Islet precursor cell (in vitro differentiated cells): Measurements from ENCODE around the gene NAIF1.

ENCODE experiments used
- DNase-seq: peaks from one replicate; pipeline ENCODE4 v3.0.0-alpha.2; 2018

NAIF1 gene

DNA sequence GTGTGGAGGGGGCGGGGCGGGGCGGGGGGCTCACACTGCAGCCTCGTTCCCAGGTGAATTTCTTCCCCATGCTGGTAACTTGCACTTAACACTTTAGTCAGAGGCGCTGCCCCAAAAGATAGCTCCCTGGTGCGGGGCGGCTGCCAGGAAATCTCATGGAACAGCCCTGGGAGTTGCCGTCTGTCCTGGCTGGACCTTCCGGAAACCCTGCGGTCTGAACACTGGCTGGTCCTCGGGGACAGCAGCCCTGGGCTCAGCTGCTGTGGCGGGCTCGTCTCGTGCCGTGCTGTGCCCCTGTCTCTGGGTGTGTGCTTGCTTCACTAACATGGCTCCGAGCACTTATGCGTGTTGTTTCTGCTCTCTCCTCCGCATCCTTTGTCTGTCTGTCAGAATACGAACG lies 34.6 kb upstream of the NAIF1 start:
- no peak for DNase-seq

DNA sequence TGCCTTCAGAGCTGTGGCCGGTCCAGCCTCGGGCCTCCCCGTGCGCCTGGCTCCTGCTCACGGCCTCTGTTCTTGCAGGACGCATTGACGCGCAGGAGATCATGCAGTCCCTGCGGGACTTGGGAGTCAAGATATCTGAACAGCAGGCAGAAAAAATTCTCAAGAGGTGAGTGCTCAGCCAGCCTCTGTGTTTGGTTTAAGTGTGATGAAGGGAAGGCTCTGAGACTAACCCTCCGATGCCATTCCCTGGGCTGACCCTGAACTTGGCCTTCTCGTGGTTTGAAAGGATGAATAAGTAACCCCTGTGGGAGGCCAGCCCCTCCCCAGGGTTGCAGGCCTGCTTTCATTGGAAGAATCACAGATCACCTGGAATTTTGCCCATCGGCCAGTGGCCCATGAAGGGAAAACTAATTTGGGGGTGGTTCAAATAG lies 34.1 kb upstream of the NAIF1 start:
- DNase-seq: no peak

DNA sequence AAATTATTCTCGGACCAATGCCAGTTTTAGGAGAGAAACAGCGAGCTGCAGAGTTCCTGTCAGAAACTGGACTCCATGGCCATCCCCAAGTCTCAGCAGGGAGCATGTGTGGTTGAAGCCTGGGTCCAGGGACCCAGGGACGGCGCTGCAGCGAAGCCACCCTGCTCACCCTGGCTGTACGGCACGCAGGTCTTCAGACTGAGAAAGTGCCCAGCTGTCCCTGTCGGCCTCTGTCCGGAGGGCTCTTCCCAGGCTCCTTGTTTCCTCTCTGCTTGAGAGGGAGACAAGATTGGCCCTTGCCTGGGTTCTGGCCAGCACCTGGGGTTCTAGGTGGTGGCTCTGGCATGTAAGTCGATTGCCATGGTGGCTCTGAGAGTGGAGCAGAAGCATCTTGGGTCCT lies 33.5 kb upstream of the NAIF1 start:
- no peak for DNase-seq

DNA sequence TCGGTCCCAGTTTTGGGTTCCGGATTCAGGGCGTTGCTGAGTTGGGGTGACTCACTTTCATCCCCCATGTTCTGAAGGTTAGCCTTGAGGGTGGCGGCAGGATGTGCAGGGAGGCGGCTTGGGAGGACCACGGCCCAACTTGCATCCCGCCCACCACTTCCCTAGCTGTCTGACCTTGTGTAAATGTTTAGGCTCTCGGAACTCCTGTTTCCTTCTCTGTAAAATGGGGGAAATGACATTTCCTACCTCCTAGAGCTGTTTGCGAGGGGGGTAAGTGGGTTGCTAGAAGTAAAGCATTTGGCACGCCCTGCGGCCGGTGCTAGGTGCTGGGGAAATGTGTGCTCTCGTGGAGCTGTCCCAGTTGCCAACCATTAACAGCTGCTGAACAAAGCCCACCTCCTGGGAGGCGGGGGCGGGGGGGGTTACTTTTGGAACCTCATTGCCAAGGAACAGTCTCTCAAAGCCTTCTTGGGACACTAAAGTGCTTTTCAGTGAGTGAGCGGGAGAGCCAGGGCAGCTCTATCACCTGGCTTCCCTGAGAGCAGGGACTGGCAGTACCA lies 32.9 kb upstream of the NAIF1 start:
- DNase-seq: no peak

GRCh38 chr9:128099231-128099931 lies 32.3 kb upstream of the NAIF1 start:
- no peak for DNase-seq

DNA sequence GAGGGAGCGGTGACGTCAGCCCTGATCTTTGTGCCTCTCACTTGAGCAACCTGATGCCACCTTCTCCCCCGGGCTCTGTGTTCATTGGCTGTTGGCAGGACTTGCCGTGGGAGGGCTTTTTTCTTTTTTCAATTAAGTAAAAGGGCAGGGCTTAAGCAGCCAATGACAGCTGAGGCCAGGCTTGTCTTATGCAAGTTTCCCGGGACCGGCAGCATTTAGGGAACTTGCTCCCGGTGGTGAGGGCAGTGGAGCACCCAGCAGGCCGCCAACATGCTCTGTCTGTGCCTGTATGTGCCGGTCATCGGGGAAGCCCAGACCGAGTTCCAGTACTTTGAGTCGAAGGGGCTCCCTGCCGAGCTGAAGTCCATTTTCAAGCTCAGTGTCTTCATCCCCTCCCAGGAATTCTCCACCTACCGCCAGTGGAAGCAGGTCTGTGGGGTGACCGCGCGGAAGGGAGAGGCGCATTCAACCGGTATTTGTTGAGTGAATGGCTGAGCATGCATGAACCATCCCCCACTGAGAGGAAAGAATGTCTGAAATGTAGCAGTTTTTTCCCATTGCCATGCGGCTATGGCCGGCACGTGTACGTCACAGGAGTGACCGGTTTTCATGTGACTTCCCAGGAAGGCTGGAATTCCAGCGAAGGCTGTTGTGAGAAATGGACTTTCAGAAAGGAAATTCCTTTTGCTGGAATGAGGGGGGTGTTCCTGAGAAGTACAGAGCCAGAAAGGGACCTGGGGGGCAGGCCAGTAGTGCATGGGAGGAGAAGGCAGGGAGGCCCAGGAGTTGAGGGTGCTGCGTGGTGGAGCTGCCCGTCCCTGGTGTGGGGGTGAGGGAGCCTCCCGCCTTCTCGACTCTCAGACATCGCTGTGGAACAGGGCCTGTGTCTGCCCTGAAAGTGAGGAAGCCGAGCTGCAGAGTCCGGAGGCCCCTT lies 31.4 kb upstream of the NAIF1 start:
- peak; percentile 98 for DNase-seq

DNA sequence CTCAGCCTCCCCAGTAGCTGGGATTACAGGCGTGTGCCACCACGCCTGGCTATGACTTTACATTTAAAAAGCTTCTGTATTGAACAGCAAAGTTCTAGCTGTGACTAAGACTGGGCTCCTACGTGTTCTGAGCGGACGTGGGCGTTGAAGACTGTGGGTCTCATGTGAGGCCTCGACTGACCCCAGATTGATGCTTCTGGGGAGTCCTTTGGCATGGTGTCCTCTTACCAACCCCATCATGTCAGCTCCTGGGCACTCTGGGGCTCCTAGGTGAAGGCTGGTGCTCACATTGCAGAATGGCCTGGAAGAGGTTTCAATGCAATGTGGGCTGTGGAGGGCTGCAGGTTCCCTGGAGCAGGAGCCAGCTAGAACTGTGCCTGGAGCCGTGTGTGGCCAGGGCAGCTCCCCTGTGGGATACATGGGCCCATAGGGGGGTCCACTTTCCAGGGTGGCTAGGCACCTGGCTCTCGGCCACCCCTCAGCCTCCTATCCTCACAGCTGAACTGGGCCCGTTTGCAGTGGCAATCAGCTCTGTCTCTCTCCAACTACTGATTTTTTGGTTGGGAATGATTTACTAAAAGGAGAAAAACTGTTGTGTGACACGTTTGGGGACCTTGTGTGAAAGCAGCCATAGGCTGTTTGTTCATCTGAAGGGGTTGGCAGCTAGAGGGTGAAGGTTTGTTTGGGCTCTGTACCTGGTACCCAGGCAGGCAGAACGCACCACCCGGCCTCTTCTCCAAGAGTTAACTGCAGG lies 30.6 kb upstream of the NAIF1 start:
- no peak for DNase-seq

DNA sequence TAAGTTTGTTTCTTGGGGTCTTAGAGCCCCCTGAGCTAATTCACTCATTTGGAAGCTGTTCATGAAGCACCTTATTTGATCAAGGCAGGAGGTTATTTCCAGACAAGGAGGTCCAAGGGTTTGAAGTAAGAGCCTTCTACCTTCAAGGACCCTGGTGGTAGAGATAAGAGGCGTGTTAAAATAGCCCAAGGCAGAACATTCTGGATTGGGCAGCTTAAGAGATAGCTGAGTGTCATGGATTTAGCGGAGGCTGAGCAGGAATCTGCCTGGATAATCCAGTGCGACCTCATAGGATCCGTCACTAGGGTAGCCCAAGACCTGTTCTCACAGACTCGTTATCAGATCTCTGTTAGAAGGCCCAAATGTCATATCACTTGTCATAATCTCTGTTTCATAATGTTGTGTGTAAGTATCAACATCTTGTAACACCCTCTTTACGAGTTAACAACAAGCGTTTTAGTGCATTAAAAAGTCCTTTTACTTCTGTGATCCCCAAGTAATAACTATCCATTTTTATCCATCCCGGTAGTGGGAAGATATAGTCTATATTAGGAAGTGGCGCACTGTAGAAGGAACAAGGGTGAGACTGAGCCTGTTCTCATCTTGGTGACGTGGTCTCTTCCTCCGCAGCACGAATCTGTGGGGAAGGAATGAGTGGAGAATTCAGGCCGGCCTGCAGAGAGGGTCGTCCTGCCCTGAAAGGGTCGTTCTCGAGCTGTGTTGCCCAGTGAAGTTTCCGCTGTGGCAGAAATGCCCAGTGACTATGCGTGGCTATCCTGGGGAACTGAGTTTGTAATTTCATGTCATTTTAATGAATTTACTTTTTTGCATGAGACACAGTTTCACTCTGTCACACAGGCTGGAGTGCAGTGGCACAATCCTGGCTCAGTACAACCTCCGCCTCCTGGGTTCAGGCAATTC lies 29.8 kb upstream of the NAIF1 start:
- DNase-seq: no peak

GRCh38 chr9:128094950-128095544 lies 27.9 kb upstream of the NAIF1 start:
- DNase-seq: no peak

GRCh38 chr9:128094166-128094949 lies 27.2 kb upstream of the NAIF1 start:
- DNase-seq: peak; percentile 85

DNA sequence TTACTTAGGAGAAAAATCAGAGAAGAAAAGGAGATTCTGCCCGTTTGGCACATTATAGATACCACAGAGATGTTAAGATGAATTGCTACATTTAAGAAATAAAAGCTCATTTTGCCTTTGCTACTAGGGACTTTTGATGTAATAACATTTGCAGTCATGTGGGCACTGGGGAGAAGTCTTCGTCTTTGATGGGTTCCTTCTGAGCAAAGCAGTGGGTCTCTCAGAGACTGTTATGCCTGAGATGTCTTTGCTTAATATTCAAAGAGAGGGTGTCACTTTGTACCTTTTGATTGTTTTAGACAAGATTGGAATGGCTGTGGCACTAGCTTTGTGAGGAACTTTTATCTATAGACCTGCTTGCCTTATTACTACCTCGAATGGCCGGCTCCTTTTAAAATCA lies 25.9 kb upstream of the NAIF1 start:
- no peak for DNase-seq

GRCh38 chr9:128092199-128092977 lies 25.3 kb upstream of the NAIF1 start:
- no peak for DNase-seq

DNA sequence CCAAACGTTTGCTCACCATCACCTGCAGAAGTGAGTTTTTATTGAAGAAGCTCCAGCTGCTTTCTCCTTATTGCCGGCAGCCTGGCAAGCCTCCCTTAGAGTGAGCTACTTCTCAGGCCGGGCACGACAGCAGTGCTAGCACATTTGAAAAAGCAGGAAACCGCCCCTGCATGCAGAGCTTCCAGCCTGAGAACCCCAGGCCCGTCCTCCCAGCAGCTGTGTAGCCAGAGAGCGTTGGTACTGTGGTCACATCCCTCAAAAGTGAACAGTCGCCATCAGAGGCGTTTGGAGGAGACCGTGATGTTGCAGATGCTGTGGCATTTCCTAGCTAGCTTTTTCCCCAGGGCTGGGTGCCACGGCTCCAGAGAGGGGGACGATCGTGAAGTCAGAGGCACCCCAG lies 24.5 kb upstream of the NAIF1 start:
- no peak for DNase-seq

DNA sequence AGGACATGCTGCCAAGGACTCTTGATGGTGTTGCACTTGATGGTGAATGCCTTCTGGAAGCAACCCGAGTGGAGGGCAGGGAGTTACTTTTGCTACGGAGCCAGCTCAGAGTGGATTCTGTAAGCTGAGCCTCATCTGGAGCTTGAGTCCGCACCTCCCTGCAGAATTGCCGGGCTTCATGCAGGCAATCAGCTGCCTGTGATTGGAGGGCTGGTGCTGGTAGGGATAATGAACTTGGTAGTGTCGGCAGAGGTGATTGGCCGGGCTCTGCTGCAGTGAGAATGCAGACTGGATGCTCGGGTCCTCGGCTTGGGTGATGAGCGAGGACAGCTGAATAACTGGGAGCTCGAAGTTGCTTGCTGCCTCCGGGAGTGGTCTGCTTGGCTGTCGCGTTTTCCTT lies 24.0 kb upstream of the NAIF1 start:
- no peak for DNase-seq

DNA sequence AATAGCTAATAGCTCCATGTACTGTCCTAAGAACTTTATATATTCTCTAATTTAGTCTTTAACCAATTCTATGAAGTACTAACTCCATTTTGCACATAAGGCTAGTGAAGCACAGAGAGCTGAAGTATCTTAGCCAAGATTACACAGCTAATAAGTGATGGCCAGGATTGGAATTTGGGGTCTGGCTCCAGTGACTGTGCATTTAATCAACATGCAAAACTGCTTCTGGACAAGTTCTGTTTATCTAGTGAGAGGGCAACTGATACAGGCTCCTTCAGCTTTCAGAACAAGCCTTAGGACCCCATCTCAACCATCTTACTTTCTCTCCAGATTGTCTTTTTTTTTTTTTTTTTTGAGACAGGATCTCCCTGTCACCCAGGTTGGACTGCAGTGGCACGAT lies 22.2 kb upstream of the NAIF1 start:
- no peak for DNase-seq

GRCh38 chr9:128088253-128088945 lies 21.3 kb upstream of the NAIF1 start:
- no peak for DNase-seq

DNA sequence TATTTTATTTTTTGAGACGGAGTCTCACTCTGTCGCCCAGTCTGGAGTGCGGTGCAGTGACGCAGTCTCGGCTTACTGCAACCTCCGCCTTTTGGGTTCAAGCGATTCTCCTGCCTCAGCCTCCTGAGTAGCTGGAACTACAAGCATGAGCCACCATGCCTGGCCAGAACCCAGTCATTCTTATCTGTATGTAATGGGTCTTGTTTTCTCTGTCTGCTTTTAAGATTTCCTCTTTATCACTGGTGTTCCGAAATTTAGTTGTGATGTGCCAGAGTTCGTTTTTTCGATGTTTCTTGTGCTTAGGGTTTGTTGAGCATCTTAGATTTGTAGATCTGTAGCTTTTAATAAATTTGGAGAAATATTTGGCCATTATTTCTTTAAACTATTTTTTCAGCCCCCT lies 20.1 kb upstream of the NAIF1 start:
- DNase-seq: no peak

- no peak for DNase-seq
Measured at GRCh38 chr9:128085943-128086342, 18.8 kb upstream of the NAIF1 start.

DNA sequence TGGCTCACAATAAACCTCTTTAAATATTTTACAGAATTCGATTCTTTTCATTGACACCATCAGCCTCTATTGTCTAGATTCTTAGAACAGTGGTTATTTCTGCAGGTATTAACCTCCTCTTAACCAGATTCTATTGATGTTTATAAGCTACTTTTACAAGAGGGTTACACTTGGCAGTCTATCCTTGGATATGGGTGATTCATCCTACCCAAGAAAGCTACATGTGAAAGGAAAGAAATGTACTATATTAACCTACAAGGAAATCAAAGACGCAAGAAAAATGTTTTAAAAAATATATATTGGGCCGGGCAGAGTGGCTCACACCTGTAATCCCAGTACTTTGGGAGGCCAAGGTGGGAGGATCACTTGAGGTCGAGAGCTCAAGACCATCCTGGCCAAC lies 17.6 kb upstream of the NAIF1 start:
- no peak for DNase-seq
